Thyroid gland (tissue), 4 donors: ENCODE results near the gene ZNF438.

Source experiments
- CTCF ChIP-seq, 6 experiments: fragments of 200-600 bp in 3 of 6; fragments of 450-650 bp in 3 of 6; sonication (generic) in 3 of 6; IDR thresholded peaks; one replicate each; pipeline ENCODE4 v1.5.1; 2016 to 2019; ENCODE audit warnings: antibody characterized with exemption in 6 of 6, mild to moderate bottlenecking in 2 of 6, inconsistent platforms in 1 of 6, moderate library complexity in 1 of 6
- POLR2A ChIP-seq, 2 donors: fragments of 450-650 bp; IDR thresholded peaks; one replicate each; pipeline ENCODE4 v1.6.1; 2017; ENCODE audit warnings: antibody characterized with exemption in 2 of 2, mild to moderate bottlenecking in 2 of 2, moderate library complexity in 1 of 2

- no peak for TF ChIP-seq CTCF (IDR thresholded peaks at IDR 0.05)
- no peak for TF ChIP-seq POLR2A (IDR thresholded peaks at IDR 0.05)
Measured at GRCh38 chr10:31014161-31014875, 17.3 kb downstream of the ZNF438 start.
